Nephron (organoid): Measurements from ENCODE around the gene TMEM63C.

Experiments used
- H3K27ac Mint-ChIP-seq, 3 experiments: 2 replicates each; pipeline ENCODE4 v1.8.0; 2020; ENCODE audit warnings: mixed read lengths in 3 of 3, mild to moderate bottlenecking in 2 of 3, moderate library complexity in 1 of 3
- H3K27me3 Mint-ChIP-seq: 2 replicates; pipeline ENCODE4 v1.8.0; 2021; ENCODE audit warnings: low read depth, mild to moderate bottlenecking, moderate library complexity, mixed read lengths
- H3K36me3 Mint-ChIP-seq: 2 replicates; pipeline ENCODE4 v1.8.0; 2020; ENCODE audit warnings: low read depth, mixed read lengths
- H3K4me1 Mint-ChIP-seq: 2 replicates; pipeline ENCODE4 v1.8.0; 2020; ENCODE audit warnings: mixed read lengths
- H3K4me3 Mint-ChIP-seq, 3 experiments: 2 replicates each; pipeline ENCODE4 v1.8.0; 2020; ENCODE audit warnings: mild to moderate bottlenecking in 3 of 3, mixed read lengths in 3 of 3, moderate library complexity in 2 of 3
- H3K9me3 Mint-ChIP-seq: 2 replicates; pipeline ENCODE4 v1.8.0; 2020; ENCODE audit warnings: mixed read lengths
- TF ChIP-seq, protein P1 (sequence below), 3 experiments: fragments of 200-600 bp; sonication (generic); IDR thresholded peaks; one replicate each; pipeline ENCODE4 v1.5.0; 2021; ENCODE audit warnings: antibody characterized with exemption in 3 of 3; ENCODE audit not compliant: unreplicated experiment in 3 of 3

TMEM63C gene

DNA sequence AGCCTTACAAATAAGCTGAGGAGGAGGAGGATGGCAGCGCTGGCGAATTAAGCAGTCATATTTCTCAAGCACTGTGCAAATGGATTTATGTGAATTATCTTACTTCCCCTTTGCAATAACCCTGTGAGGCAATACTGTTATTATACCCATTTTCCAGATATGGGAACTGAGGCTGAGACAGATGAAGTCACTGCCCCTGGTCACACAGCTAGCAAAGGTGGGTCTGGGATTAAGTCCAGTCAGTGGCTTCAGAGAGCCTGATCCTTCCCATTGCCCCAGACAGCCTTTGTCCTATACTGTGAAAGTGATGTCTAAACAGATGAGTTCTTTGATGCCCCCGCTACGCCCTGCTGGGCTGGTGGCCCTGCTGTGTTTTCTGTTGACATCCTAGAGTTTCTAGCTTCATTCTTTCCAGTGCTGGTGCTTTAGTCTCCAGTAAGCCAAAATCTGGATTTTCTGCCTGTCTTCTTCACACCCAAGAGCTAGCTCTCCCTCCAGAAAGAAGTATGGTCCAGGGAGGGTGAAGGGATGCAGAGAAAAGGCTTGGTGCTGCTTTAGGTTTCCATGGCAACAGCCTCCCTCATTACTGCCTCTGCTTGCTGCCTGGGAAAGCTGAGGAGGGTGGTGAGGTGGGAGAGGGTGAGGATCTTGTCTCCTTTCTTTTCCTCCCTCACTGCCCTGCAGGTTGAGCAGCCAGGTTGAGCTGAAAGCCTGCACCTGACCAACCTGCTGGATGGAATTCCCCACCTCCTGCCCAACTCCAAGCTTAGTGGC is 30.7 kb downstream of the TMEM63C start:
- Mint-ChIP-seq H3K36me3 (no peaks in the 10 kb centered on the region), H3K27ac (no peak overlapping the region), H3K9me3 (no peaks in the 10 kb centered on the region), H3K4me3 (no peak overlapping the region), H3K27me3 (peaks cover 67% of the 10 kb centered on the region), H3K4me1 (peaks cover 16% of the 10 kb centered on the region)
- TF ChIP-seq, protein P1, sequence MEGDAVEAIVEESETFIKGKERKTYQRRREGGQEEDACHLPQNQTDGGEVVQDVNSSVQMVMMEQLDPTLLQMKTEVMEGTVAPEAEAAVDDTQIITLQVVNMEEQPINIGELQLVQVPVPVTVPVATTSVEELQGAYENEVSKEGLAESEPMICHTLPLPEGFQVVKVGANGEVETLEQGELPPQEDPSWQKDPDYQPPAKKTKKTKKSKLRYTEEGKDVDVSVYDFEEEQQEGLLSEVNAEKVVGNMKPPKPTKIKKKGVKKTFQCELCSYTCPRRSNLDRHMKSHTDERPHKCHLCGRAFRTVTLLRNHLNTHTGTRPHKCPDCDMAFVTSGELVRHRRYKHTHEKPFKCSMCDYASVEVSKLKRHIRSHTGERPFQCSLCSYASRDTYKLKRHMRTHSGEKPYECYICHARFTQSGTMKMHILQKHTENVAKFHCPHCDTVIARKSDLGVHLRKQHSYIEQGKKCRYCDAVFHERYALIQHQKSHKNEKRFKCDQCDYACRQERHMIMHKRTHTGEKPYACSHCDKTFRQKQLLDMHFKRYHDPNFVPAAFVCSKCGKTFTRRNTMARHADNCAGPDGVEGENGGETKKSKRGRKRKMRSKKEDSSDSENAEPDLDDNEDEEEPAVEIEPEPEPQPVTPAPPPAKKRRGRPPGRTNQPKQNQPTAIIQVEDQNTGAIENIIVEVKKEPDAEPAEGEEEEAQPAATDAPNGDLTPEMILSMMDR (IDR thresholded peaks at IDR 0.05; ENCODE audit: unreplicated experiment in 3 of 3): no peak

DNA sequence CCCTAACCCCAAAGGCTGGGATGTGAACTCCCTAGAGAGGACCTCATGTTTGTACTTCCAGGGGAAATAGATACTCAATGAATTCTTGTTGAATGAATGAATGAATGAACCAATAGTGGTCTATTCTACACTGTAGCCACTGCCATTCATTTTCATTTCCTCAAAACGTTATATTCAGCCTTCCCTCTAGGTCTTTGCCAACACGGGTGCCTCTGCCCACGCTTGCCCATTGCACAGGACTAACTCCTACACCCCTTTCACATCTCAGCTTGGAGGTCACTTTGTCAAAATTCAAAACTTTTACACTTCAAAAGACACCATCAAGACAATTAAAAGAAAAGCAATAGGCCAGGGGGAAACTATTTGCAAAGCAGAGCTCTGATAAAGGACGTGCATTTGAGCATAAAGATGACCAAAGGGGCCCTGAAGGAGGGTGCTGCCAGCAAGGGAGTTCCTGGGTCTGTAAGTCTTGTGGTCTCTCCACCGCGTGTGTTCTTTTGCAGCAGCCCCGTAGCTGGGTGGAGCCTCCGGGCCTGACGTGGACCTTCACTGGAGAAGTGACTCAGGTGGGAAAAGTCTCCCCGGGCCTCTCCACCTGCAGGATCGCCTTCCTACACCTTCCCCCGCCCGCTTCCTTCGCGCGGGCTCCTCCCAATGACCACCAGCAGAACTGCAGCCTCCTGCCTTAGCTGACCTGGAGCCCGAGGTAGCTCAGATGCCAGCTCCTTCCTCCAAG is 31.5 kb downstream of the TMEM63C start:
- Mint-ChIP-seq H3K36me3 (no peaks in the 10 kb centered on the region), H3K27ac (no peak overlapping the region), H3K4me1 (peaks cover 9% of the 10 kb centered on the region), H3K27me3 (peaks cover 70% of the 10 kb centered on the region), H3K4me3 (no peak overlapping the region), H3K9me3 (no peaks in the 10 kb centered on the region)
- TF ChIP-seq, protein P1 (IDR thresholded peaks at IDR 0.05; ENCODE audit: unreplicated experiment in 3 of 3): peak; percentile 56 to 66 (median 57)

DNA sequence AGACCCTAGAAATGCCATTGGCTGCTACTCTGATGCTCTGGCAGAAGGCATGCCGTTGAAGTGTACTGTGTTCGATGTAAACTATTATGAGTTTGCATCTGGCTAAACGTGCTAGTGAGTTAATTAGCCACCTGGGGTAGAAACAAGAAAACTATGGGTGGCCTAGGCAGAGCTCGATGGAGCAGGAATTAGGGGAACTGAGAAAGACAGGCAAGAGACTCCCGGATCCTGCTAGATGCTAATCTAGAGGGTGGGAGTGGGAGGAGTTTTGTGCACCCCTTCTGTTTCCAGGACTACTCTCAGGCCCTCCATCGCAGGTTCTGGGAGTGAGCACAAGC is 32.0 kb downstream of the TMEM63C start:
- TF ChIP-seq, protein P1 (IDR thresholded peaks at IDR 0.05; ENCODE audit: unreplicated experiment in 3 of 3): no peak
- no peaks in the 10 kb centered on the region for H3K9me3 Mint-ChIP-seq
- H3K36me3 Mint-ChIP-seq: no peaks in the 10 kb centered on the region
- H3K27ac Mint-ChIP-seq: no peak overlapping the region
- H3K27me3 Mint-ChIP-seq: peaks cover 64% of the 10 kb centered on the region
- peaks cover 4% of the 10 kb centered on the region for H3K4me1 Mint-ChIP-seq
- no peak overlapping the region for H3K4me3 Mint-ChIP-seq

DNA sequence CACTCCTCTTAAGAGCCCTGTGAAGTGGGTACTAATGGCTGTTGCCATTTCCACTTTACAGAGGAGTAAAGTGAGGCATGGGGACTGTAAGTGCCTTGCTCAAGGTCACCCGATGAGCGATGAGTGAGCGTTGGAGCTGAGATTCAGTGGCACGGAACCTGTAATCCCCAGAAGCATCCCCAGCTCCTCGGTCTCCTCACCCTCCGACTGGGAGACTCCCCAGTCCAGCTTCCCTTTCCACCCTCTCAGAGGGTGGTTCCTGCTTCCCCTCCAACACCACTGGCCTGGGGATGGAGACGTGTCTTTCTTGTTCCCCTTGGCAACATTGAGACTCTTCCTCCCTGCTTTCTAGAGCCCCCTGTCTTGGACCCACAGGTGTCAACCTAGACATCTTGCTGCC is 32.6 kb downstream of the TMEM63C start:
- no peak overlapping the region for H3K27ac Mint-ChIP-seq
- H3K9me3 Mint-ChIP-seq: no peaks in the 10 kb centered on the region
- TF ChIP-seq, protein P1 (IDR thresholded peaks at IDR 0.05; ENCODE audit: unreplicated experiment in 3 of 3): no peak
- H3K4me3 Mint-ChIP-seq: no peak overlapping the region
- H3K36me3 Mint-ChIP-seq: no peaks in the 10 kb centered on the region
- peaks cover 60% of the 10 kb centered on the region for H3K27me3 Mint-ChIP-seq
- H3K4me1 Mint-ChIP-seq: no peaks in the 10 kb centered on the region

DNA sequence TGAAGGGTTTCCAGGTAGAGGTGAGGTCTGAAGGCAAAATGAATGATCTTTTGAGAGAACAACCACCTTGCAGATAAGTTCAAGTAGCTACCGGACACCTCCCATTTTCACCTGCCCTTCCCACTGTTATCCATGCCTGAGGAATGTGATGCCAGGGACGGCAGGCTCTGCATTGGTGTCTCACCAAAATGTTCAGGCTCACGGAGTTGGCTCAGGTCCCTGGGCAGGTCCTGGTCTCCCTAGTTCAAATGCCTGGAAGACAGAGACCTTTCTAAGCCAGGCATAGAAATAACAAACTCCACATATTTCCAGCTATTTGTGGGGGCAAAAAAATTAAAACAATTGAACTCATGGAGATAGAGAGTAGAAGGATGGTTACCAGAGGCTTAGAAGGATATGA is 36.0 kb downstream of the TMEM63C start:
- Mint-ChIP-seq H3K4me1 (no peaks in the 10 kb centered on the region), H3K9me3 (no peaks in the 10 kb centered on the region), H3K27me3 (peaks cover 60% of the 10 kb centered on the region)

More for the DNA sequence above, 36.0 kb downstream of the TMEM63C start:
- TF ChIP-seq, protein P1 (IDR thresholded peaks at IDR 0.05; ENCODE audit: unreplicated experiment in 3 of 3): no peak
- Mint-ChIP-seq H3K27ac (no peak overlapping the region), H3K36me3 (no peaks in the 10 kb centered on the region), H3K4me3 (no peak overlapping the region)
